ENCODE data around the gene SLC26A6. TPM values are rescaled to one million over a fixed set of nuclear protein-coding genes. Genes with fewer than 3 reads are reported as not detected.

SLC26A6 gene
- total and polyA plus RNA-seq, 10 of the 15 experiments (the other 5 are each of a cell fraction or from before 2014, with no cell fraction given) = 2.1 to 24.9 (median 13.3) TPM

DNA sequence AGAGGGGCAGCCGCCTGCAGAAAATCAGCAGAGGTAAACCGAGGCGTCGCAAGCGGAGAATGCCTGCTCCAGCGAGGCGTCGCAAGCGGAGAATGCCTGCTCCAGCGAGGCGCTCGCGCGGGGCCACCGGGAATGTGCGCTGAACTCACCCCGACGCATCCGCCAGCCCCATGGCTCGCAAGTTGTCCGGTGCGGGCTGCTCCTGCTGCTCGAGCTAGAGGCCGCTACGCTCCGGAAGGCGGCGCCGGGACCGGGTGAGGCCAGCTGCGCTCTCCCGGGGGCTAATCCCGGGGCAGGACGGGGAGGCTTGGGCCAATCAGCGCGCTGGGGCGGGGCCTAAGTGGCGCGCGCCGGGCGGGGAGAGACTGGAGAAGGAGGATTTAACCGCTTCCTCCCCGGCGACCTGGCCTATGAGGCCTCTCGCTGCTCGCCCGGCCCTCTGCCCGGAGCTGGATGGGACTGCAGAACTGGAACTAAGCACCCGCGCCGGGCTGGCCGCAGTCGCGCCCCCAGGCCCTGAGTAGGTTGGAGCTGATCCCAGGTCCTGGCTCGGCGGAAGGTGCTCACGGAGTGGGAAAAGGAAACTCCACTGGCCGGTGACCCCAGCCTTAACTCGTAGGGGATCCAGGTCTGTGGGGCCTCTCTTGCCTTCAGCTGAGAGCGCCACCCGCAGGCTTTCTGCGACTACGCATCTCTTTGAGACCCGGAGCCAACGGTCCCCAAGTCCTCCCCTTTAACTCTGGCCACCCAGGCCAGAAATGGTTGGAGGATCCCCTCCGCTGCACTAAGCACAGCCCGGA lies at the start of gene SLC26A6 (continued):
- TF ChIP-seq, protein P1, sequence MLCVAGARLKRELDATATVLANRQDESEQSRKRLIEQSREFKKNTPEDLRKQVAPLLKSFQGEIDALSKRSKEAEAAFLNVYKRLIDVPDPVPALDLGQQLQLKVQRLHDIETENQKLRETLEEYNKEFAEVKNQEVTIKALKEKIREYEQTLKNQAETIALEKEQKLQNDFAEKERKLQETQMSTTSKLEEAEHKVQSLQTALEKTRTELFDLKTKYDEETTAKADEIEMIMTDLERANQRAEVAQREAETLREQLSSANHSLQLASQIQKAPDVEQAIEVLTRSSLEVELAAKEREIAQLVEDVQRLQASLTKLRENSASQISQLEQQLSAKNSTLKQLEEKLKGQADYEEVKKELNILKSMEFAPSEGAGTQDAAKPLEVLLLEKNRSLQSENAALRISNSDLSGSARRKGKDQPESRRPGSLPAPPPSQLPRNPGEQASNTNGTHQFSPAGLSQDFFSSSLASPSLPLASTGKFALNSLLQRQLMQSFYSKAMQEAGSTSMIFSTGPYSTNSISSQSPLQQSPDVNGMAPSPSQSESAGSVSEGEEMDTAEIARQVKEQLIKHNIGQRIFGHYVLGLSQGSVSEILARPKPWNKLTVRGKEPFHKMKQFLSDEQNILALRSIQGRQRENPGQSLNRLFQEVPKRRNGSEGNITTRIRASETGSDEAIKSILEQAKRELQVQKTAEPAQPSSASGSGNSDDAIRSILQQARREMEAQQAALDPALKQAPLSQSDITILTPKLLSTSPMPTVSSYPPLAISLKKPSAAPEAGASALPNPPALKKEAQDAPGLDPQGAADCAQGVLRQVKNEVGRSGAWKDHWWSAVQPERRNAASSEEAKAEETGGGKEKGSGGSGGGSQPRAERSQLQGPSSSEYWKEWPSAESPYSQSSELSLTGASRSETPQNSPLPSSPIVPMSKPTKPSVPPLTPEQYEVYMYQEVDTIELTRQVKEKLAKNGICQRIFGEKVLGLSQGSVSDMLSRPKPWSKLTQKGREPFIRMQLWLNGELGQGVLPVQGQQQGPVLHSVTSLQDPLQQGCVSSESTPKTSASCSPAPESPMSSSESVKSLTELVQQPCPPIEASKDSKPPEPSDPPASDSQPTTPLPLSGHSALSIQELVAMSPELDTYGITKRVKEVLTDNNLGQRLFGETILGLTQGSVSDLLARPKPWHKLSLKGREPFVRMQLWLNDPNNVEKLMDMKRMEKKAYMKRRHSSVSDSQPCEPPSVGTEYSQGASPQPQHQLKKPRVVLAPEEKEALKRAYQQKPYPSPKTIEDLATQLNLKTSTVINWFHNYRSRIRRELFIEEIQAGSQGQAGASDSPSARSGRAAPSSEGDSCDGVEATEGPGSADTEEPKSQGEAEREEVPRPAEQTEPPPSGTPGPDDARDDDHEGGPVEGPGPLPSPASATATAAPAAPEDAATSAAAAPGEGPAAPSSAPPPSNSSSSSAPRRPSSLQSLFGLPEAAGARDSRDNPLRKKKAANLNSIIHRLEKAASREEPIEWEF (IDR thresholded peaks at IDR 0.05; ENCODE audit: insufficient replicate concordance, low read depth, low read length) = no peak
- TF ChIP-seq PAX5 (IDR thresholded peaks at IDR 0.05; ENCODE audit: borderline replicate concordance, low read depth, low read length) (no peak), ZBED1 (IDR thresholded peaks at IDR 0.05; ENCODE audit: borderline replicate concordance) (no peak), FOXK2 (IDR thresholded peaks at IDR 0.05) (no peak), POU2F2 (IDR thresholded peaks at IDR 0.05; ENCODE audit: borderline replicate concordance, low read depth, low read length) (no peak; the same call in 2 of the 3 replicates), BCLAF1 (IDR thresholded peaks at IDR 0.05) (no peak), NFYA (IDR thresholded peaks at IDR 0.05; ENCODE audit: borderline replicate concordance, low read depth, low read length) (no peak), ZNF592 (IDR thresholded peaks at IDR 0.05) (no peak), PBX3 (IDR thresholded peaks at IDR 0.05; ENCODE audit: insufficient replicate concordance, low read depth, low read length) (no peak)
- TF ChIP-seq, protein P2, sequence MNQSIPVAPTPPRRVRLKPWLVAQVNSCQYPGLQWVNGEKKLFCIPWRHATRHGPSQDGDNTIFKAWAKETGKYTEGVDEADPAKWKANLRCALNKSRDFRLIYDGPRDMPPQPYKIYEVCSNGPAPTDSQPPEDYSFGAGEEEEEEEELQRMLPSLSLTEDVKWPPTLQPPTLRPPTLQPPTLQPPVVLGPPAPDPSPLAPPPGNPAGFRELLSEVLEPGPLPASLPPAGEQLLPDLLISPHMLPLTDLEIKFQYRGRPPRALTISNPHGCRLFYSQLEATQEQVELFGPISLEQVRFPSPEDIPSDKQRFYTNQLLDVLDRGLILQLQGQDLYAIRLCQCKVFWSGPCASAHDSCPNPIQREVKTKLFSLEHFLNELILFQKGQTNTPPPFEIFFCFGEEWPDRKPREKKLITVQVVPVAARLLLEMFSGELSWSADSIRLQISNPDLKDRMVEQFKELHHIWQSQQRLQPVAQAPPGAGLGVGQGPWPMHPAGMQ (IDR thresholded peaks at IDR 0.05; ENCODE audit: borderline replicate concordance) = no peak
